HepG2 (cell line): ENCODE data around the gene KRI1. TPM values are rescaled to one million over a fixed set of nuclear protein-coding genes. Genes with fewer than 3 reads are reported as not detected.

Experiments
- ATAC-seq: fragments of 200-7000 bp; cut with Tn5 transposase; 3 replicates; pipeline ENCODE4 v1.9.1; 2020; ENCODE audit warnings: mild to moderate bottlenecking, moderate library complexity
- BruUV-seq: library from RNA; stranded (reverse); fragments of 400-500 nt; replicated peaks from 2 replicates; lab custom pipeline; 2021; lab: Mats Ljungman, UMichigan
- CTCF ChIA-PET: fragments of 300-600 bp; formaldehyde crosslinking; extraction: SDS; loops from one replicate; lab custom pipeline; 2021; ENCODE audit warnings: low total read pairs, inconsistent platforms, low intra/inter-chr PET ratio; lab: Yijun Ruan, JAX
- POLR2A ChIA-PET: fragments of 350-600 bp; sonication (Branson Sonifier 250); formaldehyde crosslinking; loops from one replicate; lab custom pipeline; 2020; ENCODE audit warnings: antibody characterized with exemption, inconsistent platforms; lab: Yijun Ruan, JAX
- DNase-seq: peaks from one replicate; pipeline ENCODE4 v3.0.0-alpha.2; 2015; ENCODE audit warnings: low spot score
- FAIRE-seq: peaks from 3 replicates; lab custom pipeline; 2011; peaks lifted over from hg19 to GRCh38; lab: Jason Lieb, UNC
- H2AFZ ChIP-seq: one replicate; pipeline ENCODE4 v1.6.1; 2011; ENCODE audit warnings: low read length, inconsistent platforms
- H3K27ac ChIP-seq: fragments of 300-600 bp; 3 replicates; pipeline ENCODE4 v1.8.0; 2011; ENCODE audit warnings: mixed run types, mild to moderate bottlenecking, mixed read lengths, low read length, inconsistent platforms; ENCODE audit not compliant: insufficient read depth; ENCODE audit errors: extremely low read length
- H3K27me3 ChIP-seq, 2 experiments: fragments of 200-600 bp in 1 of 2; 2 replicates in 1 of 2; 3 replicates in 1 of 2; pipeline versions ENCODE4 v1.6.0 to v1.8.0; 2011; ENCODE audit warnings: low read length in 2 of 2, mild to moderate bottlenecking in 2 of 2, moderate library complexity in 2 of 2, inconsistent platforms in 1 of 2; ENCODE audit not compliant: insufficient read depth in 2 of 2, control insufficient read depth in 1 of 2
- H3K36me3 ChIP-seq, 2 experiments: fragments of 200-600 bp in 1 of 2; replicated peaks in 1 of 2; 2 replicates in 1 of 2; 3 replicates in 1 of 2; pipeline versions ENCODE4 v1.5.1 to v1.8.0; 2011; ENCODE audit warnings: low read length in 2 of 2, inconsistent platforms in 1 of 2; ENCODE audit not compliant: insufficient read depth in 2 of 2, control insufficient read depth in 1 of 2
- H3K4me1 ChIP-seq: 2 replicates; pipeline ENCODE4 v1.5.1; 2012; ENCODE audit warnings: low read length, inconsistent platforms; ENCODE audit not compliant: insufficient read depth
- H3K4me2 ChIP-seq: 2 replicates; pipeline ENCODE4 v1.6.0; 2011; ENCODE audit warnings: low read depth, low read length, inconsistent platforms
- H3K4me3 ChIP-seq, 3 experiments: fragments of 200-600 bp in 1 of 3; sonication (generic), shearing (Covaris generic) in 1 of 3; replicated peaks in 1 of 3; 2 replicates each; pipeline ENCODE4 v1.5.1; 2011 to 2016; ENCODE audit warnings: low read length in 3 of 3, inconsistent platforms in 2 of 3, low read depth in 2 of 3, mild to moderate bottlenecking in 2 of 3, control low read depth in 1 of 3, mixed read lengths in 1 of 3; ENCODE audit not compliant: insufficient read depth in 1 of 3
- H3K79me2 ChIP-seq: one replicate; pipeline ENCODE4 v1.6.1; 2011; ENCODE audit warnings: low read length, inconsistent platforms; ENCODE audit not compliant: insufficient read depth
- H3K9ac ChIP-seq: 2 replicates; pipeline ENCODE4 v1.6.0; 2011; ENCODE audit warnings: mild to moderate bottlenecking, low read depth, low read length, inconsistent platforms; ENCODE audit not compliant: insufficient read depth
- H3K9me3 ChIP-seq: 2 replicates; pipeline ENCODE4 v1.5.1; 2012; ENCODE audit warnings: mild to moderate bottlenecking, low read length
- H4K20me1 ChIP-seq: 2 replicates; pipeline ENCODE4 v1.6.0; 2011; ENCODE audit warnings: inconsistent platforms, mild to moderate bottlenecking, low read length, moderate library complexity; ENCODE audit not compliant: insufficient read depth
- JARID2 ChIP-seq: sonication (generic); formaldehyde crosslinking; IDR thresholded peaks from 2 replicates; pipeline ENCODE4 v1.8.1; 2023; ENCODE audit warnings: missing genetic modification reagents, inconsistent platforms; ENCODE audit not compliant: insufficient replicate concordance
- MAF1 ChIP-seq: sonication (generic); formaldehyde crosslinking; IDR thresholded peaks from 2 replicates; pipeline ENCODE4 v1.5.0; 2020; ENCODE audit warnings: missing genetic modification reagents, borderline replicate concordance
- NFYC ChIP-seq: IDR thresholded peaks from 2 replicates; pipeline ENCODE4 v1.6.1; 2016; ENCODE audit warnings: missing genetic modification reagents, missing compliant biosample characterization
- POLR2AphosphoS2 ChIP-seq: IDR thresholded peaks from 2 replicates; pipeline ENCODE4 v1.6.1; 2011; ENCODE audit warnings: low read depth, low read length, improper control_type of control experiment
- SRF ChIP-seq: IDR thresholded peaks from 2 replicates; pipeline ENCODE4 v1.6.1; 2011; ENCODE audit warnings: mild to moderate bottlenecking, low read depth, low read length, moderate library complexity
- ZNF33B ChIP-seq: sonication (generic); formaldehyde crosslinking; IDR thresholded peaks from 2 replicates; pipeline ENCODE4 v1.5.1; 2020; ENCODE audit warnings: mild to moderate bottlenecking, missing genetic modification reagents
- ZNF510 ChIP-seq: sonication (generic); formaldehyde crosslinking; IDR thresholded peaks from 2 replicates; pipeline ENCODE4 v1.4.0; 2020; ENCODE audit warnings: low read depth, mild to moderate bottlenecking, missing genetic modification reagents
- ZNF879 ChIP-seq: sonication (generic); formaldehyde crosslinking; IDR thresholded peaks from 2 replicates; pipeline ENCODE4 v1.8.1; 2023; ENCODE audit warnings: missing genetic modification reagents
- ZSCAN22 ChIP-seq: sonication (generic); formaldehyde crosslinking; IDR thresholded peaks from 2 replicates; pipeline ENCODE4 v1.4.0; 2020; ENCODE audit warnings: mild to moderate bottlenecking, missing genetic modification reagents
- WGBS: methylation state at CpG from one replicate; pipeline ENCODE4 v1.1.6; 2017; ENCODE audit warnings: low lambda C conversion rate; 5-methylcytosine and 5-hydroxymethylcytosine counted together
- in situ Hi-C: cut with HindIII; loops from 2 replicates; pipeline ENCODE4 v1.10.0; 2017; ENCODE audit warnings: low pct_unique_long_range_greater_than_20kb; ENCODE audit not compliant: extremely low pct_ligation_motif_present
- intact Hi-C: fragments of 100-400 bp; cut with micrococcal nuclease; formaldehyde crosslinking; loops from one replicate; pipeline ENCODE4 v1.10.0; 2022; ENCODE audit not compliant: unreplicated experiment
- polyA plus RNA-seq, 8 experiments: library from polyadenylated mRNA; depleted of rRNA in 3 of 8; stranded (reverse) in 7 of 8; unstranded in 1 of 8; fragments of >200 nt; fragmentation: Illumina TruSeq in 4 of 8; extraction: Trizol in 4 of 8; gene quantifications; 2 replicates each; pipeline versions ENCODE4 v1.2.1 to v1.2.3, GENCODE V29; 2011 to 2016; ENCODE audit warnings: low read depth in 4 of 8, missing spikeins in 1 of 8, mixed read lengths in 1 of 8; ENCODE audit not compliant: insufficient read depth in 1 of 8
- total RNA-seq, 5 experiments: library from RNA; depleted of rRNA; stranded (reverse); fragments of >200 nt; fragmentation: Illumina TruSeq; extraction: Trizol; gene quantifications; 2 replicates each; pipeline ENCODE4 v1.2.3, GENCODE V29; 2016; ENCODE audit warnings: low read depth in 1 of 5
- TF ChIP-seq, protein P1 (sequence below): sonication (generic); formaldehyde crosslinking; IDR thresholded peaks from 2 replicates; pipeline ENCODE4 v1.8.1; 2022; ENCODE audit warnings: low read depth, mild to moderate bottlenecking, missing genetic modification reagents

Gene KRI1
- total and polyA plus RNA-seq, 2 of the 13 experiments (the other 11 are each of a cell fraction or from before 2014, with no cell fraction given) = 9.1 to 11.7 TPM

DNA sequence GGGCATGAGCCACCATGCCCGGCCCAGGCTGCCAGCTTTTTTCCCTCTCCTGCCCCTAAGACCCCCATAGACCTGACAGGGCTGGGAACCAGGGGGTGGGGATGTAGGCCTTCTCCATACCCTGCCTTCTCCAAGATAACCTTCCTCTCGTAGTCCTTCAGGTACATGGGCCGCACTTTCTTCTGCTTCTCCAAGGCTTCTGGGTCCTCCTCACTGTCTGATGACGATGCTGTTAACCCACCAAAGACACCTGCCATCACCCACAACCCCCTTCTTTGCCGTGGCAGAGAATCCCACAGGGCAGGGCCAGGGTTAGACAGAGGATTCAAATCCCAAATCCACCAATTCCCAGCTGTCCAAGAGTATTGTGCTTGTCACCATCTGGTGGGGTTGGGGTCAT lies 3.2 kb downstream of the KRI1 start:
- no peak for TF ChIP-seq SRF
- TF ChIP-seq ZSCAN22 = no peak
- no peak for TF ChIP-seq POLR2AphosphoS2
- TF ChIP-seq ZNF33B = no peak
- TF ChIP-seq NFYC (CRISPR knock-in tag) = no peak
- Histone ChIP-seq H3K4me3 (no peak overlapping the region), H3K79me2 (peaks cover 10% of the 10 kb centered on the region), H3K4me1 (peaks cover 25% of the 10 kb centered on the region), H3K27ac (no peak overlapping the region), H3K36me3 (peaks cover 13 to 27% of the 10 kb centered on the region in 2 experiments; a peak in 4 of 5 replicates), H3K27me3 (no peaks in the 10 kb centered on the region), H3K4me2 (no peak overlapping the region), H3K9me3 (no peaks in the 10 kb centered on the region), H3K9ac (no peak overlapping the region), H4K20me1 (no peaks in the 10 kb centered on the region), H2AFZ (no peak overlapping the region)
- DNase-seq (no peak), FAIRE-seq (no peak), ATAC-seq (no peak)
- WGBS = 97% methylated on average over 5 of the region's 5 CpGs
- ChIA-PET POLR2A (interaction anchor here (1.6 kb wide), 1 partner anchor 10 kb away, joined by 4 read pairs; no protein-coding TSS in a partner anchor), CTCF (no interaction called here)
- intact Hi-C loops = no loop called here
- BruUV-seq = TSS peak; percentile 29
- in situ Hi-C loops = no loop called here

DNA sequence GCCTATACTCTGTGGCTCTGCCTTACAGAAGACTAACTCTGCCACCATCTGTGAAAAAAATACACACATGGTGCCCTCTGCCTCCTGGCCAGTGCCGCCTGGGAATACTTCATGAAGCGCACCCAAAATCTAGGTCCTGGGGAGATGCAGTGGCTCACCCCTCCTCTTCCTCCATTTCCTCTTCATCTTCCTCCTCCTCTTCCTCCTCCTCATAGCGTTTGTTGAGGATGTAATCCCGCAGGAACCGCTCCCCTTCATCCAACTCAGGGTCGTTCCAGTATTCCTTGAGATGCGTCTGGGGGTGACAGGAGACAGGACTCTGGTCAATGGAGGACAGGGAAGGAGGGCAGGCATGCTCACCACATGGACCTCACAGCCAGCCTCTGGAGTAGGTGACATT lies 5.7 kb downstream of the KRI1 start:
- no peak overlapping the region for H3K4me3 ChIP-seq
- 97% methylated on average over 7 of the region's 7 CpGs for WGBS
- H3K27me3 ChIP-seq = no peaks in the 10 kb centered on the region
- CTCF ChIA-PET = no interaction called here
- peaks cover 15 to 39% of the 10 kb centered on the region in 2 experiments for H3K36me3 ChIP-seq
- no peak overlapping the region for H2AFZ ChIP-seq
- DNase-seq (no peak), FAIRE-seq (no peak), ATAC-seq (no peak)
- H3K79me2 ChIP-seq = peaks cover 7% of the 10 kb centered on the region
- in situ Hi-C loops (no loop called here), intact Hi-C loops (no loop called here)
- TF ChIP-seq ZNF879 (CRISPR knock-in tag) (no peak), ZNF510 (CRISPR knock-in tag) (no peak), JARID2 (CRISPR knock-in tag) (no peak), MAF1 (CRISPR knock-in tag) (no peak)
- TF ChIP-seq, protein P1, sequence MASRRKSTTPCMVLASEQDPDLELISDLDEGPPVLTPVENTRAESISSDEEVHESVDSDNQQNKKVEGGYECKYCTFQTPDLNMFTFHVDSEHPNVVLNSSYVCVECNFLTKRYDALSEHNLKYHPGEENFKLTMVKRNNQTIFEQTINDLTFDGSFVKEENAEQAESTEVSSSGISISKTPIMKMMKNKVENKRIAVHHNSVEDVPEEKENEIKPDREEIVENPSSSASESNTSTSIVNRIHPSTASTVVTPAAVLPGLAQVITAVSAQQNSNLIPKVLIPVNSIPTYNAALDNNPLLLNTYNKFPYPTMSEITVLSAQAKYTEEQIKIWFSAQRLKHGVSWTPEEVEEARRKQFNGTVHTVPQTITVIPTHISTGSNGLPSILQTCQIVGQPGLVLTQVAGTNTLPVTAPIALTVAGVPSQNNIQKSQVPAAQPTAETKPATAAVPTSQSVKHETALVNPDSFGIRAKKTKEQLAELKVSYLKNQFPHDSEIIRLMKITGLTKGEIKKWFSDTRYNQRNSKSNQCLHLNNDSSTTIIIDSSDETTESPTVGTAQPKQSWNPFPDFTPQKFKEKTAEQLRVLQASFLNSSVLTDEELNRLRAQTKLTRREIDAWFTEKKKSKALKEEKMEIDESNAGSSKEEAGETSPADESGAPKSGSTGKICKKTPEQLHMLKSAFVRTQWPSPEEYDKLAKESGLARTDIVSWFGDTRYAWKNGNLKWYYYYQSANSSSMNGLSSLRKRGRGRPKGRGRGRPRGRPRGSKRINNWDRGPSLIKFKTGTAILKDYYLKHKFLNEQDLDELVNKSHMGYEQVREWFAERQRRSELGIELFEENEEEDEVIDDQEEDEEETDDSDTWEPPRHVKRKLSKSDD (CRISPR knock-in tag) = no peak
- no TSS peak for BruUV-seq
- H3K27ac ChIP-seq = no peak overlapping the region
- no peaks in the 10 kb centered on the region for H3K9me3 ChIP-seq
- H3K4me2 ChIP-seq = no peak overlapping the region
- no peak overlapping the region for H3K9ac ChIP-seq
- POLR2A ChIA-PET = no interaction called here
- no peaks in the 10 kb centered on the region for H4K20me1 ChIP-seq
- H3K4me1 ChIP-seq = peaks cover 9% of the 10 kb centered on the region
